HEK293 (cell line): ENCODE results near the gene IL2RG.
A peak's percentile ranks its signal among the peaks of the same experiment; 100 is the strongest.

Source experiments
- BCL11A ChIP-seq: fragments of 450-650 bp; formaldehyde crosslinking; IDR thresholded peaks from 2 replicates; pipeline ENCODE4 v1.5.1; 2016; ENCODE audit warnings: low read depth, missing biosample characterization, missing genetic modification characterization
- GLI4 ChIP-seq: fragments of 450-650 bp; formaldehyde crosslinking; IDR thresholded peaks from 2 replicates; pipeline ENCODE4 v1.5.1; 2016; ENCODE audit warnings: missing biosample characterization, missing genetic modification characterization
- HOXD13 ChIP-seq: sonication (generic); formaldehyde crosslinking; IDR thresholded peaks from 2 replicates; pipeline ENCODE4 v1.8.0; 2022; ENCODE audit warnings: missing genetic modification reagents, borderline replicate concordance
- KLF9 ChIP-seq: fragments of 450-650 bp; formaldehyde crosslinking; IDR thresholded peaks from 2 replicates; pipeline ENCODE4 v1.5.1; 2016; ENCODE audit warnings: missing biosample characterization, missing genetic modification characterization, low read depth
- SCRT1 ChIP-seq: fragments of 450-650 bp; formaldehyde crosslinking; IDR thresholded peaks from 2 replicates; pipeline ENCODE4 v1.5.1; 2016; ENCODE audit warnings: missing biosample characterization, missing genetic modification characterization, borderline replicate concordance
- SP7 ChIP-seq: fragments of 450-650 bp; formaldehyde crosslinking; IDR thresholded peaks from 2 replicates; pipeline ENCODE4 v1.5.1; 2016; ENCODE audit warnings: missing biosample characterization, missing genetic modification characterization
- TRIM28 ChIP-seq: IDR thresholded peaks from 2 replicates; pipeline ENCODE4 v1.6.1; 2011; ENCODE audit warnings: low read length, control low read depth, borderline replicate concordance
- WT1 ChIP-seq: fragments of 450-650 bp; formaldehyde crosslinking; IDR thresholded peaks from 2 replicates; pipeline ENCODE4 v1.5.1; 2016; ENCODE audit warnings: missing biosample characterization, missing genetic modification characterization
- YY2 ChIP-seq: fragments of 450-650 bp; formaldehyde crosslinking; IDR thresholded peaks from 2 replicates; pipeline ENCODE4 v1.5.1; 2016; ENCODE audit warnings: missing biosample characterization, missing genetic modification characterization
- ZBTB1 ChIP-seq: fragments of 450-650 bp; formaldehyde crosslinking; IDR thresholded peaks from 2 replicates; pipeline ENCODE4 v1.5.1; 2016; ENCODE audit warnings: missing biosample characterization, missing genetic modification characterization
- ZBTB17 ChIP-seq: fragments of 450-650 bp; formaldehyde crosslinking; IDR thresholded peaks from 2 replicates; pipeline ENCODE4 v1.5.1; 2016; ENCODE audit warnings: missing biosample characterization, missing genetic modification characterization
- ZFP69B ChIP-seq: fragments of 450-650 bp; formaldehyde crosslinking; IDR thresholded peaks from 2 replicates; pipeline ENCODE4 v1.5.1; 2016; ENCODE audit warnings: missing biosample characterization, missing genetic modification characterization
- ZNF10 ChIP-seq: fragments of 450-650 bp; formaldehyde crosslinking; IDR thresholded peaks from 2 replicates; pipeline ENCODE4 v1.5.1; 2017; ENCODE audit warnings: missing biosample characterization, missing genetic modification characterization
- ZNF2 ChIP-seq: fragments of 450-650 bp; formaldehyde crosslinking; IDR thresholded peaks from 2 replicates; pipeline ENCODE4 v1.5.1; 2016; ENCODE audit warnings: missing biosample characterization, missing genetic modification characterization
- ZNF266 ChIP-seq: fragments of 450-650 bp; formaldehyde crosslinking; IDR thresholded peaks from 2 replicates; pipeline ENCODE4 v1.5.1; 2016; ENCODE audit warnings: missing biosample characterization, missing genetic modification characterization, low read depth
- ZNF335 ChIP-seq: fragments of 450-650 bp; formaldehyde crosslinking; conservative IDR thresholded peaks from 2 replicates; pipeline ENCODE4 v1.5.1; 2016; ENCODE audit warnings: missing biosample characterization, missing genetic modification characterization
- ZNF366 ChIP-seq: fragments of 450-650 bp; formaldehyde crosslinking; conservative IDR thresholded peaks from 2 replicates; pipeline ENCODE4 v1.5.1; 2016; ENCODE audit warnings: missing biosample characterization, missing genetic modification characterization
- ZNF423 ChIP-seq: fragments of 450-650 bp; formaldehyde crosslinking; IDR thresholded peaks from 2 replicates; pipeline ENCODE4 v1.5.1; 2016; ENCODE audit warnings: missing biosample characterization, missing genetic modification characterization
- ZNF433 ChIP-seq: fragments of 450-650 bp; formaldehyde crosslinking; IDR thresholded peaks from 2 replicates; pipeline ENCODE4 v1.5.1; 2016; ENCODE audit warnings: missing biosample characterization, missing genetic modification characterization, low read depth
- ZNF514 ChIP-seq: fragments of 450-650 bp; formaldehyde crosslinking; IDR thresholded peaks from 2 replicates; pipeline ENCODE4 v1.5.1; 2016; ENCODE audit warnings: missing biosample characterization, missing genetic modification characterization
- ZNF530 ChIP-seq: fragments of 450-650 bp; formaldehyde crosslinking; IDR thresholded peaks from 2 replicates; pipeline ENCODE4 v1.5.1; 2016; ENCODE audit warnings: low read depth, missing biosample characterization, missing genetic modification characterization
- ZNF585B ChIP-seq: fragments of 450-650 bp; formaldehyde crosslinking; IDR thresholded peaks from 2 replicates; pipeline ENCODE4 v1.5.1; 2016; ENCODE audit warnings: missing biosample characterization, missing genetic modification characterization
- ZNF596 ChIP-seq: fragments of 450-650 bp; IDR thresholded peaks from 2 replicates; pipeline ENCODE4 v1.5.0; 2018; ENCODE audit warnings: missing biosample characterization, mild to moderate bottlenecking, missing genetic modification characterization, moderate library complexity
- ZNF610 ChIP-seq: fragments of 450-650 bp; formaldehyde crosslinking; IDR thresholded peaks from 2 replicates; pipeline ENCODE4 v1.5.1; 2016; ENCODE audit warnings: missing biosample characterization, missing genetic modification characterization, borderline replicate concordance
- ZNF629 ChIP-seq: fragments of 450-650 bp; formaldehyde crosslinking; IDR thresholded peaks from 2 replicates; pipeline ENCODE4 v1.5.1; 2017; ENCODE audit warnings: missing biosample characterization, missing genetic modification characterization
- ZNF654 ChIP-seq: fragments of 450-650 bp; formaldehyde crosslinking; IDR thresholded peaks from 2 replicates; pipeline ENCODE4 v1.5.1; 2016; ENCODE audit warnings: low read depth, missing biosample characterization, missing genetic modification characterization
- ZNF677 ChIP-seq: fragments of 450-650 bp; IDR thresholded peaks from 2 replicates; pipeline ENCODE4 v1.5.0; 2018; ENCODE audit warnings: missing biosample characterization, mild to moderate bottlenecking, missing genetic modification characterization, moderate library complexity
- TF ChIP-seq, protein P1 (sequence below): fragments of 450-650 bp; formaldehyde crosslinking; IDR thresholded peaks from 2 replicates; pipeline ENCODE4 v1.5.1; 2016; ENCODE audit warnings: missing biosample characterization, missing genetic modification characterization
- TF ChIP-seq, protein P2 (sequence below): fragments of 450-650 bp; formaldehyde crosslinking; IDR thresholded peaks from 2 replicates; pipeline ENCODE4 v1.5.1; 2016; ENCODE audit warnings: missing biosample characterization, missing genetic modification characterization
- TF ChIP-seq, protein P3 (sequence below): fragments of 450-650 bp; formaldehyde crosslinking; IDR thresholded peaks from 2 replicates; pipeline ENCODE4 v1.5.1; 2017; ENCODE audit warnings: missing biosample characterization, missing genetic modification characterization
- TF ChIP-seq, protein P4 (sequence below): fragments of 450-650 bp; formaldehyde crosslinking; IDR thresholded peaks from 2 replicates; pipeline ENCODE4 v1.5.1; 2016; ENCODE audit warnings: missing biosample characterization, missing genetic modification characterization
- TF ChIP-seq, protein P5 (sequence below): fragments of 450-650 bp; formaldehyde crosslinking; IDR thresholded peaks from 2 replicates; pipeline ENCODE4 v1.5.1; 2016; ENCODE audit warnings: missing biosample characterization, missing genetic modification characterization
- TF ChIP-seq, protein P6 (sequence below): fragments of 450-650 bp; formaldehyde crosslinking; IDR thresholded peaks from 2 replicates; pipeline ENCODE4 v1.5.1; 2017; ENCODE audit warnings: missing biosample characterization, missing genetic modification characterization

IL2RG gene

DNA sequence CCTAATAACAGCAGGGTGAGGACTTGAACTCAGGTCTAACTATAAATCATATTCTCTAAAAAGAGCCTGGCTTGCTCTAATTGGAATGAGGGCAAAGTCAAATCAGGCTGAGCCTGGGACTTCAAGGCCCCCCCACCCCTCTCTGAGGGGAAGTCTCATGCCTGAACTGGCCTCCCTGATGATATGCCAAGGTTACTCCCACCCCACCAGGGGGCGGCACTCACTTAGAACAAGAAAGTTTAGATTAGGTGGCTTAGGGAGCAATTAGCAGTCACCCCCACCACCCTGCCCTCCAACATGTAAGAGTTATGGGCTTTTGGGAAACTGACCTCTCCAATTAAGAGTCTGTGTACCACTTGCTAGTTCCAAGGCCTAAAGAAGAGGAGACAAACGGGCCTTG is 13.1 kb downstream of the IL2RG start (continued):
- TF ChIP-seq ZNF433 (no peak), BCL11A (no peak), HOXD13 (CRISPR knock-in tag) (no peak), ZNF610 (tag by site-specific recombination) (no peak), ZNF10 (tag by site-specific recombination) (no peak), ZNF423 (tag by site-specific recombination) (0 out of 2 replicates have a peak, but pooled peaks have one; percentile 22), ZNF266 (tag by site-specific recombination) (no peak), ZNF366 (no peak), ZNF677 (tag by site-specific recombination) (no peak), SCRT1 (tag by site-specific recombination) (no peak), SP7 (0 out of 2 replicates have a peak, but pooled peaks have one; percentile 15), TRIM28 (peak; percentile 30; the same call in 1 of the 2 replicates), ZNF2 (tag by site-specific recombination) (0 out of 2 replicates have a peak, but pooled peaks have one; percentile 22), ZNF335 (tag by site-specific recombination) (no peak), ZNF629 (no peak), ZNF585B (tag by site-specific recombination) (no peak), ZNF654 (tag by site-specific recombination) (peak; percentile 43), ZNF514 (tag by site-specific recombination) (no peak), ZNF530 (no peak), WT1 (tag by site-specific recombination) (no peak), ZBTB1 (tag by site-specific recombination) (no peak), KLF9 (tag by site-specific recombination) (no peak), ZFP69B (tag by site-specific recombination) (no peak), GLI4 (no peak), ZBTB17 (tag by site-specific recombination) (0 out of 2 replicates have a peak, but pooled peaks have one; percentile 29), YY2 (tag by site-specific recombination) (no peak), ZNF596 (no peak)
- TF ChIP-seq, protein P1, sequence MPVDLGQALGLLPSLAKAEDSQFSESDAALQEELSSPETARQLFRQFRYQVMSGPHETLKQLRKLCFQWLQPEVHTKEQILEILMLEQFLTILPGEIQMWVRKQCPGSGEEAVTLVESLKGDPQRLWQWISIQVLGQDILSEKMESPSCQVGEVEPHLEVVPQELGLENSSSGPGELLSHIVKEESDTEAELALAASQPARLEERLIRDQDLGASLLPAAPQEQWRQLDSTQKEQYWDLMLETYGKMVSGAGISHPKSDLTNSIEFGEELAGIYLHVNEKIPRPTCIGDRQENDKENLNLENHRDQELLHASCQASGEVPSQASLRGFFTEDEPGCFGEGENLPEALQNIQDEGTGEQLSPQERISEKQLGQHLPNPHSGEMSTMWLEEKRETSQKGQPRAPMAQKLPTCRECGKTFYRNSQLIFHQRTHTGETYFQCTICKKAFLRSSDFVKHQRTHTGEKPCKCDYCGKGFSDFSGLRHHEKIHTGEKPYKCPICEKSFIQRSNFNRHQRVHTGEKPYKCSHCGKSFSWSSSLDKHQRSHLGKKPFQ (tag by site-specific recombination) = no peak
- TF ChIP-seq, protein P2, sequence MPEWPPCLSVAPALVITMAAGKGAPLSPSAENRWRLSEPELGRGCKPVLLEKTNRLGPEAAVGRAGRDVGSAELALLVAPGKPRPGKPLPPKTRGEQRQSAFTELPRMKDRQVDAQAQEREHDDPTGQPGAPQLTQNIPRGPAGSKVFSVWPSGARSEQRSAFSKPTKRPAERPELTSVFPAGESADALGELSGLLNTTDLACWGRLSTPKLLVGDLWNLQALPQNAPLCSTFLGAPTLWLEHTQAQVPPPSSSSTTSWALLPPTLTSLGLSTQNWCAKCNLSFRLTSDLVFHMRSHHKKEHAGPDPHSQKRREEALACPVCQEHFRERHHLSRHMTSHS (tag by site-specific recombination) = no peak
- TF ChIP-seq, protein P3, sequence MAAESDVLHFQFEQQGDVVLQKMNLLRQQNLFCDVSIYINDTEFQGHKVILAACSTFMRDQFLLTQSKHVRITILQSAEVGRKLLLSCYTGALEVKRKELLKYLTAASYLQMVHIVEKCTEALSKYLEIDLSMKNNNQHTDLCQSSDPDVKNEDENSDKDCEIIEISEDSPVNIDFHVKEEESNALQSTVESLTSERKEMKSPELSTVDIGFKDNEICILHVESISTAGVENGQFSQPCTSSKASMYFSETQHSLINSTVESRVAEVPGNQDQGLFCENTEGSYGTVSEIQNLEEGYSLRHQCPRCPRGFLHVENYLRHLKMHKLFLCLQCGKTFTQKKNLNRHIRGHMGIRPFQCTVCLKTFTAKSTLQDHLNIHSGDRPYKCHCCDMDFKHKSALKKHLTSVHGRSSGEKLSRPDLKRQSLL (tag by site-specific recombination) = no peak
- TF ChIP-seq, protein P4, sequence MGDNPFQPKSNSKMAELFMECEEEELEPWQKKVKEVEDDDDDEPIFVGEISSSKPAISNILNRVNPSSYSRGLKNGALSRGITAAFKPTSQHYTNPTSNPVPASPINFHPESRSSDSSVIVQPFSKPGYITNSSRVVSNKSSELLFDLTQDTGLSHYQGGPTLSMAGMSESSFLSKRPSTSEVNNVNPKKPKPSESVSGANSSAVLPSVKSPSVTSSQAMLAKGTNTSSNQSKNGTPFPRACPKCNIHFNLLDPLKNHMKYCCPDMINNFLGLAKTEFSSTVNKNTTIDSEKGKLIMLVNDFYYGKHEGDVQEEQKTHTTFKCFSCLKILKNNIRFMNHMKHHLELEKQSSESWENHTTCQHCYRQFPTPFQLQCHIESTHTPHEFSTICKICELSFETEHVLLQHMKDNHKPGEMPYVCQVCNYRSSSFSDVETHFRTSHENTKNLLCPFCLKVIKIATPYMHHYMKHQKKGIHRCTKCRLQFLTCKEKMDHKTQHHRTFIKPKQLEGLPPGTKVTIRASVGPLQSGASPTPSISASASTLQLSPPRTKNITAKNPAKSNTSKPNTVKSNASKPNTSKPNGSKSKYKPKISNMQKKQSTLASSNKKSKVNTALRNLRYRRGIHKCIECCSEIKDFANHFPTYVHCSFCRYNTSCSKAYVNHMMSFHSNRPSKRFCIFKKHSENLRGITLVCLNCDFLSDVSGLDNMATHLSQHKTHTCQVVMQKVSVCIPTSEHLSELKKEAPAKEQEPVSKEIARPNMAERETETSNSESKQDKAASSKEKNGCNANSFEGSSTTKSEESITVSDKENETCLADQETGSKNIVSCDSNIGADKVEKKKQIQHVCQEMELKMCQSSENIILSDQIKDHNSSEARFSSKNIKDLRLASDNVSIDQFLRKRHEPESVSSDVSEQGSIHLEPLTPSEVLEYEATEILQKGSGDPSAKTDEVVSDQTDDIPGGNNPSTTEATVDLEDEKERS (tag by site-specific recombination) = no peak
- TF ChIP-seq, protein P5, sequence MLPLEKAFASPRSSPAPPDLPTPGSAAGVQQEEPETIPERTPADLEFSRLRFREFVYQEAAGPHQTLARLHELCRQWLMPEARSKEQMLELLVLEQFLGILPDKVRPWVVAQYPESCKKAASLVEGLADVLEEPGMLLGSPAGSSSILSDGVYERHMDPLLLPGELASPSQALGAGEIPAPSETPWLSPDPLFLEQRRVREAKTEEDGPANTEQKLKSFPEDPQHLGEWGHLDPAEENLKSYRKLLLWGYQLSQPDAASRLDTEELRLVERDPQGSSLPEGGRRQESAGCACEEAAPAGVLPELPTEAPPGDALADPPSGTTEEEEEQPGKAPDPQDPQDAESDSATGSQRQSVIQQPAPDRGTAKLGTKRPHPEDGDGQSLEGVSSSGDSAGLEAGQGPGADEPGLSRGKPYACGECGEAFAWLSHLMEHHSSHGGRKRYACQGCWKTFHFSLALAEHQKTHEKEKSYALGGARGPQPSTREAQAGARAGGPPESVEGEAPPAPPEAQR = no peak
- TF ChIP-seq, protein P6, sequence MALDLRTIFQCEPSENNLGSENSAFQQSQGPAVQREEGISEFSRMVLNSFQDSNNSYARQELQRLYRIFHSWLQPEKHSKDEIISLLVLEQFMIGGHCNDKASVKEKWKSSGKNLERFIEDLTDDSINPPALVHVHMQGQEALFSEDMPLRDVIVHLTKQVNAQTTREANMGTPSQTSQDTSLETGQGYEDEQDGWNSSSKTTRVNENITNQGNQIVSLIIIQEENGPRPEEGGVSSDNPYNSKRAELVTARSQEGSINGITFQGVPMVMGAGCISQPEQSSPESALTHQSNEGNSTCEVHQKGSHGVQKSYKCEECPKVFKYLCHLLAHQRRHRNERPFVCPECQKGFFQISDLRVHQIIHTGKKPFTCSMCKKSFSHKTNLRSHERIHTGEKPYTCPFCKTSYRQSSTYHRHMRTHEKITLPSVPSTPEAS = no peak
